ENCODE results near the gene RNF220.
"Not testable (repeated sequence)": the region's sequence is repeated elsewhere in the genome, so short reads cannot be mapped to it uniquely, and the experiment has no call there.

RNF220 gene

GRCh38 chr1:44684525-44684924 is 279.5 kb downstream of the RNF220 start:
- DNase-seq = no peak

DNA sequence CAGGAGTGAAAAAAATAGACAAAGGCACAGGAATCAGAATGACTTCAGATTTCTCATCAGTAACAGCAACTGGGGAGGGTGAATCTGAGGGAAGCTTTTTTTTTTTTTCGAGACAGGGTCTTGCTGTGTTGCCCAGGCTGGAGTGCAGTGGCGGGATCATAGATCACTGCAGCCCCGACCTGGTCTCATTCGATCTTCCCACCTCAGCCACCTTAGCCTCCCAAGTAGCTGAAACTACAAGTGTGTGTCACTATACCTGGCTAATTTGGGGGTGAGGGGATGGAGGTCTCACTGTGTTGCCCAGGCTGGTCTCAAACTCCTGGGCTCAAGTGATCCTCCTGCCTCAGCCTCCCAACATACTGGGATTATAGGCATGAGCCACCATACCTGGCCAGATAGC is 280.2 kb downstream of the RNF220 start:
- no peak for DNase-seq

- no peak for DNase-seq
These were observed 280.8 kb downstream of the RNF220 start for GRCh38 chr1:44685881-44686280.

GRCh38 chr1:44688760-44689446 is 283.8 kb downstream of the RNF220 start:
- no peak for DNase-seq

DNA sequence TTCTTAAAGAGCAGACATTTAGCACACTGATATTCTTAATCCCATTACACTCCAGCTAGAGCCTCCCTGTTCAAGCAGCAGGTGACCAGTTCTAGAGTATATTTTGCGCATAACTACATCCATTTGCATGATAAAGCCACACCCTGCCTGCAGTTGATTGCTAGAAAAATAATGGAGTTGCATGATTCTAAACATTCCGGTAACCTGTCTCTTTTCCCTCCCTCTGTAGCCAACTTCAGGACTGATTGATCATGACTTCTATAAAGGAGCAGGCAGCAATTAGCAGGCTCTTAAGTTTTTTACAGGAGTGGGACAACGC is 284.4 kb downstream of the RNF220 start:
- no peak for DNase-seq

DNA sequence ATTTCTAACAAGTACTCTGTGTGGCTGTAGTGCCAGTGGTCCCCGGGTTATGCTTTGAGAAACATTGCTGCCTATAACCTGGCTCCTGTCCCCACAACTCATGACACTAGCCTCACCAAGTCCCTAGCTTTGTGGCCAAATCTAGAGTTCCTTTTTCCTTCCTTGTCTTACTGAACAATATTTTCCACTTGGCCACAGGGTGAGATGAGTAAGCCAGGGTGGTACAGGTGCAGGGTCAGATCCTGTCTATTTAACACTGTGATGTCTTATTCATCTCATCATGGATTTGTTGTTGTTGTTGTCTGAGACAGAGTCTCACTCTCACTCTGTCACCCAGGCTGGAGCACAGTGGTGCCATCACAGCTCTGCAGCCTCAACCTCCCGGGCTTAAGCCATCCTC is 288.1 kb downstream of the RNF220 start:
- no peak for DNase-seq

DNA sequence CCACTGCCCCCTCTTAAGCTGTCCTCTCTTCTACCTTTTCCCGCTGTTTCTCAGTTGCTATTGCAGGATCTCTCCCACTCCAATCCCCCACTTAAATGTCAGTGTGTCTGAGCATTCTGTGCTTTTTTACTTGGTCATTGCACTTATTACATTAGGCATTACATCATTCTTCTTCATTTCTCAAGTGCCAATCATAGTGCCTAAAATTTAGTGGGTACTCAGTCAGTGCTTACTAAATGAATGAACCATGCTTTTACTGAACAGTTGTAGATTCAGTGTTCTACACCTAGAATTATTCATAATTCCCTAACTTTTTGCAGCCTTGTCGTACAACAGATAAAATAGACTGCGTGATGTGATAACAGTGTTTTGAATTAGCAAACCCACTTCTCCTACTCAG is 288.8 kb downstream of the RNF220 start:
- no peak for DNase-seq

DNA sequence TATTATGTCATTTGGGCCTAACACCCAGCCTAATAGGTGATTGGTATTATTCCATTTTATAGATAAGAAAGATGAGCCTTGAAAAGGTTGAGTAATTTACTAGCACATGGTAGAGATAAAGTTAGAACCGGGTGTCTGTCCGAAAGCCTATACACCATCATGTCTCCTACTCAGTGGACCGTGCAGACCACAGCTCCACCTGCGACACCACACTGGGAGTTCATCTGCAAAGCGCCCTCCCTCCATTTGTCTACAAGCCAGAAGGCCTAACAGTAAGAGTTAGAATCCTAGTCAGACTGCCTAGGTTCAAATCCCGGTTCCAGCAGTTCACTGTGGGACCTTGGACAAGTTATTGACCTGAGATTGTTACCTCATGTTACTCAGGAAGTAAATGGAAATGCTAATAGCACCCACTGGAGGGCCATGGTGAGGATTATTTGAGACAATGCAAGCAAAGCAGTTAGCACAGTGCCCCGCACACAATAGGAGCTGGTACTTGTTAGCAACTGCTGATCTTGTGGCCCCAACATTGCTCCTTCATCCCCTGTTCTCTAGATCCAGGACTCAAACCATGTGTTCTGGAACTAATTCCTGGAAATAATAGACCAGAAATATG is 289.9 kb downstream of the RNF220 start:
- DNase-seq = no peak

DNA sequence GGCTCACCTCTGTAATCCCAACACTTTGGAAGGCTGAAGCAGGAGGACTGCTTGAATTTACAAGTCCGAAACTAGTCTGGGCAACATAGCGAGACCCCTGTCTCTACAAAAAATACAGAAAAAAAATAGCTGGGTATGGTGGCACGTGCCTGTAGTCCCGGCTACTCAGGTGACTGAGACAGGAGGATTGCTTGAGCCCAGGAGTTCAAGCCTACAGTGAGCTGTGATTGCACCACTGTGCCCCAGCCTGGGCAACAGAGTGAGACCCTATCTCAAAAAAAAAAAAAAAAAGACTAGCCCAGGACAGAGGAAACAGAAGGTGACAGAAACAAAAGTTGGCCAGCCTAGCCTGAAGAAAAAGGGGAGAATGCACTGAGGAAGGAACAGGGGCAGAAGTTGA is 290.6 kb downstream of the RNF220 start:
- no peak for DNase-seq

- no peak for DNase-seq
These were observed 291.0 kb downstream of the RNF220 start for GRCh38 chr1:44696101-44696500.

DNA sequence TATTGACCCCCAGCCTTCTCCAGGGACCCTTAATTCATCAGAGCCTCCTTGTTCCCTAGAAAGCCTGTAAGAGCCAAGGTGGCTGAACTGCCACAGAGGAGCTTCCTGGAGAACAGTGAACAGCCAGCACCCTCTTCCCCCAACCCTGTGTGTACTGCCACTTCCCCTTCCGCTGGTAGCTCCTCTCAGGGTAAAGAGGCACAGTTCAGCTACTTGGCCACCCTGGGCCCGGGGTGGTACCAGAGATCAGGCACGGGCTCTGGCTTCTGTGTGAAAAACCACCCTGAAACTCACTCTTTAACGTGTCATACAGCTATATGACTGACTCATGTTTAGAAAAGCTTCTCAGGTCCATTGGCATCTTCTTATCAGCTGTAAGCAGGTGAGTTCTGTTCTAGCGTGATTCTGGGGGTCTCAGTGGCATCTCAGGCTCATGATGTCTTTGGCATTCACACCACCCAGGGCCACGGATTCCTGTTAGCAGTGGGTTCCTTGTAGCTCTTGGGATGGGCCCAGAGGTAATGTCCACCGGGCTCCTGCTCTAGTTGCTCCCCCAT is 291.8 kb downstream of the RNF220 start:
- peak; percentile 8 for DNase-seq

- no peak for DNase-seq
These were observed 293.1 kb downstream of the RNF220 start for GRCh38 chr1:44698138-44698537.

GRCh38 chr1:44699375-44699774 is 294.3 kb downstream of the RNF220 start:
- not testable (repeated sequence) for DNase-seq

- DNase-seq = no peak
These were observed 295.5 kb downstream of the RNF220 start for GRCh38 chr1:44700573-44700972.

DNA sequence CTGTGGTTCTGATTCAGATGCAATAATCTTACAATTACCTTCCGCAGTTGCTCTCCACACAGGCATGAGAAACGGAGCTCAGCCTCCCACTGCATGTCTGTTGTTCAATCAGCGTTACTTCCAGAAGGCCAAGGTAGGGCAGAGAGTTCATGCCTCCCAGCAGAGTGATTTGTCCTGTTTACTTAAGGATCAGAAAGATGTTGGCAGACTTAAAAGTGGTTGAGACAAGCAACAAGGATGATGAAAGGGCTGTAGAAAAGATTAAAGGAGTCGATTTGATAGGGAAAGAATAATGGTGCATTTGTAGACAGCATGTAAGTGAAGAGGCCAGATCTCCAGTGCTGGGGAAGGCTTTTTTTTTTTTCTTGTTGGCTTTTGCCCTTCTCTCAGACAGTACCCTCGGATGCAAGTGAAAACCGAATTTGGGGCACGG is 296.1 kb downstream of the RNF220 start:
- no peak for DNase-seq

Data from midbrain (tissue), 1 donor.